Osteoblast (primary cell): ENCODE measurements around the gene UXT. TPM values are rescaled to one million over a fixed set of nuclear protein-coding genes. Genes with fewer than 3 reads are reported as not detected.

Experiments used
- DNase-seq: peaks from one replicate; pipeline ENCODE4 v3.0.0; 2011; ENCODE audit warnings: low spot score, mixed read lengths; ENCODE audit not compliant: insufficient read length; ENCODE audit errors: missing footprints
- H2AFZ ChIP-seq: 2 replicates; pipeline ENCODE4 v1.6.0; 2011; ENCODE audit warnings: mild to moderate bottlenecking, low read length
- H3K27ac ChIP-seq: 2 replicates; pipeline ENCODE4 v1.5.1; 2011; ENCODE audit warnings: mild to moderate bottlenecking, low read depth, low read length, moderate library complexity
- H3K27me3 ChIP-seq: 2 replicates; pipeline ENCODE4 v1.6.0; 2012; ENCODE audit warnings: mild to moderate bottlenecking, control low read depth, inconsistent platforms, low read length, moderate library complexity; ENCODE audit not compliant: insufficient read depth
- H3K36me3 ChIP-seq: 2 replicates; pipeline ENCODE4 v1.5.1; 2011; ENCODE audit warnings: mild to moderate bottlenecking, low read length, control low read depth, moderate library complexity; ENCODE audit not compliant: insufficient read depth
- H3K4me1 ChIP-seq: 2 replicates; pipeline ENCODE4 v1.5.1; 2011; ENCODE audit warnings: mild to moderate bottlenecking, low read length, control low read depth, moderate library complexity; ENCODE audit not compliant: insufficient read depth
- H3K4me2 ChIP-seq: 2 replicates; pipeline ENCODE4 v1.6.0; 2011; ENCODE audit warnings: mild to moderate bottlenecking, low read length; ENCODE audit not compliant: insufficient read depth
- H3K4me3 ChIP-seq: fragments of 200-600 bp; sonication (generic); 3 replicates; pipeline ENCODE4 v1.5.1; 2012; ENCODE audit warnings: mild to moderate bottlenecking, low read length, inconsistent platforms; ENCODE audit not compliant: insufficient read depth
- H3K79me2 ChIP-seq: 2 replicates; pipeline ENCODE4 v1.6.0; 2012; ENCODE audit warnings: mild to moderate bottlenecking, low read length, control low read depth, inconsistent platforms; ENCODE audit not compliant: insufficient read depth
- H3K9me3 ChIP-seq: 2 replicates; pipeline ENCODE4 v1.5.1; 2011; ENCODE audit warnings: low read depth, low read length, control low read depth
- H4K20me1 ChIP-seq: 2 replicates; pipeline ENCODE4 v1.6.0; 2012; ENCODE audit warnings: mild to moderate bottlenecking, low read length, control low read depth; ENCODE audit not compliant: insufficient read depth
- CTCF ChIP-seq: IDR thresholded peaks from 2 replicates; pipeline ENCODE4 v1.5.1; 2011; ENCODE audit warnings: mild to moderate bottlenecking, low read depth, low read length, moderate library complexity; ENCODE audit errors: extremely low read depth
- total RNA-seq: library from RNA; depleted of rRNA; stranded (reverse); fragments of >200 nt; gene quantifications from 2 replicates; pipeline ENCODE4 v1.2.3, GENCODE V29; 2012

Gene UXT
- total RNA-seq, 1 donor: 93.4 TPM

- Histone ChIP-seq H3K4me1 (peaks cover 13% of the 10 kb centered on the region), H3K27me3 (no peaks in the 10 kb centered on the region), H2AFZ (peak overlapping the region; percentile 69), H3K79me2 (peaks cover 36% of the 10 kb centered on the region), H4K20me1 (peaks cover 3% of the 10 kb centered on the region), H3K9me3 (no peaks in the 10 kb centered on the region), H3K36me3 (peaks cover 18% of the 10 kb centered on the region), H3K4me3 (peak overlapping the region; percentile 59), H3K27ac (peak overlapping the region; percentile 73), H3K4me2 (peak overlapping the region; percentile 70)
- TF ChIP-seq CTCF: no peak
- no peak for DNase-seq
Measured at GRCh38 chrX:47651043-47651905, 7.7 kb downstream of the UXT start.

- Histone ChIP-seq H3K36me3 (peaks cover 10% of the 10 kb centered on the region), H3K4me3 (peak within 1 kb of the TSS; percentile 82), H4K20me1 (peaks cover 7% of the 10 kb centered on the region), H3K27me3 (no peaks in the 10 kb centered on the region), H3K27ac (peak within 1 kb of the TSS; percentile 87), H3K79me2 (peaks cover 43% of the 10 kb centered on the region), H2AFZ (peak within 1 kb of the TSS; percentile 69), H3K9me3 (no peaks in the 10 kb centered on the region), H3K4me2 (peak within 1 kb of the TSS; percentile 88), H3K4me1 (peaks cover 13% of the 10 kb centered on the region)
- no peak for TF ChIP-seq CTCF
- peak; percentile 93 for DNase-seq
Measured at GRCh38 chrX:47650164-47651042, 8.6 kb downstream of the UXT start, which contains the start of gene ELK1. ELK1 (minus strand) TSS chrX:47650563; CDS start chrX:47641441, 9,122 bp downstream.

- TF ChIP-seq CTCF: no peak
- Histone ChIP-seq H3K27ac (peak overlapping the region; percentile 87), H3K4me3 (peak overlapping the region; percentile 82), H3K79me2 (peaks cover 48% of the 10 kb centered on the region), H3K27me3 (no peaks in the 10 kb centered on the region), H4K20me1 (peaks cover 11% of the 10 kb centered on the region), H3K4me1 (peaks cover 13% of the 10 kb centered on the region), H2AFZ (no peak overlapping the region), H3K9me3 (no peaks in the 10 kb centered on the region), H3K4me2 (peak overlapping the region; percentile 88), H3K36me3 (peaks cover 8% of the 10 kb centered on the region)
- DNase-seq: no peak
Measured at GRCh38 chrX:47649781-47650163, 9.2 kb downstream of the UXT start.
